Psoas muscle (tissue), 8 donors: ENCODE data around the gene FDX2. TPM values are rescaled to one million over a fixed set of nuclear protein-coding genes. Genes with fewer than 3 reads are reported as not detected.

ENCODE experiments used
- ATAC-seq, 4 donors: fragments of 200-7000 bp; cut with Tn5 transposase; one replicate each; pipeline ENCODE4 v1.9.1; 2020; ENCODE audit warnings: moderate library complexity in 3 of 4, mild to moderate bottlenecking in 2 of 4
- DNase-seq, 2 donors: peaks; one replicate each; pipeline ENCODE4 v3.0.0-alpha.2; 2020
- H3K27ac ChIP-seq: fragments of 200-600 bp; one replicate; pipeline ENCODE4 v1.8.0; 2022
- H3K27me3 ChIP-seq, 3 donors: fragments of 200-600 bp in 1 of 3; one replicate each; pipeline versions ENCODE4 v1.6.1 to v1.8.0; 2013 to 2022; ENCODE audit warnings: low read length in 2 of 3, mild to moderate bottlenecking in 2 of 3, moderate library complexity in 1 of 3; ENCODE audit not compliant: insufficient read depth in 3 of 3
- H3K36me3 ChIP-seq, 2 donors: fragments of 200-600 bp in 1 of 2; one replicate each; pipeline versions ENCODE4 v1.6.1 to v1.8.0; 2013 to 2022; ENCODE audit warnings: low read depth in 1 of 2, mild to moderate bottlenecking in 1 of 2, moderate library complexity in 1 of 2; ENCODE audit not compliant: insufficient read depth in 1 of 2
- H3K4me1 ChIP-seq: fragments of 200-600 bp; one replicate; pipeline ENCODE4 v1.8.0; 2022
- H3K4me3 ChIP-seq: fragments of 200-600 bp; one replicate; pipeline ENCODE4 v1.8.0; 2022; ENCODE audit warnings: mild to moderate bottlenecking
- H3K9me3 ChIP-seq: fragments of 200-600 bp; one replicate; pipeline ENCODE4 v1.8.0; 2022
- WGBS, 3 donors: extraction: QIAGEN DNeasy Blood & Tissue Kit; methylation state at CpG; one replicate each; pipeline versions ENCODE4 v1.1.6 to v1.1.7; 2013; 5-methylcytosine and 5-hydroxymethylcytosine counted together
- intact Hi-C, 2 donors: fragments of 100-400 bp; cut with DNase I; formaldehyde crosslinking; loops; one replicate each; pipeline versions ENCODE4 v1.11.0 to v1.14.2; 2022
- polyA plus RNA-seq, 3 donors: library from polyadenylated mRNA; stranded (reverse); fragments of 200-250 nt; gene quantifications; one replicate each; pipeline ENCODE4 v1.2.3, GENCODE V29; 2013
- total RNA-seq, 4 donors: library from RNA; stranded (reverse); fragmentation: NEBNext Ultra II Directional in 2 of 4; extraction: Animal tissue kit (Norgen Biotek cat#: 25700) in 2 of 4; gene quantifications; one replicate each; pipeline versions ENCODE4 v1.2.1 to v1.2.4, GENCODE V29; 2021 to 2023
- TF ChIP-seq, protein P1 (sequence below): fragments of 200-600 bp; IDR thresholded peaks from one replicate; pipeline ENCODE4 v1.8.0; 2022; ENCODE audit warnings: antibody characterized with exemption
- donor health status: healthy with polysubstance abuse.
- donor health status: DM: no; HTN: no; CAD: no; lungs with moderate emphysema.
- donor health status: Bipolar disorder and iron deficiency.
- donor health status: healthy.
- donor health status: DM: yes; HTN: yes; CAD: no.
- donor health status: DM: no; HTN: no; CAD: no.
- donor health status: DM: no; HTN: no; CAD: no.
- donor health status: DM: yes; HTN: yes; CAD: no.

Gene FDX2
- total and polyA plus RNA-seq, 7 donors, result 16.0 to 52.5 (median 21.8) TPM

GRCh38 chr19:10292789-10293636, 22.8 kb downstream of the FDX2 start:
- WGBS, 3 donors, result 10 to 12% (median 11%) methylated on average over 56 of the region's 56 CpGs

GRCh38 chr19:10292206-10292788, 23.5 kb downstream of the FDX2 start:
- peak; percentile 74 to 85 for DNase-seq
- TF ChIP-seq, protein P1, sequence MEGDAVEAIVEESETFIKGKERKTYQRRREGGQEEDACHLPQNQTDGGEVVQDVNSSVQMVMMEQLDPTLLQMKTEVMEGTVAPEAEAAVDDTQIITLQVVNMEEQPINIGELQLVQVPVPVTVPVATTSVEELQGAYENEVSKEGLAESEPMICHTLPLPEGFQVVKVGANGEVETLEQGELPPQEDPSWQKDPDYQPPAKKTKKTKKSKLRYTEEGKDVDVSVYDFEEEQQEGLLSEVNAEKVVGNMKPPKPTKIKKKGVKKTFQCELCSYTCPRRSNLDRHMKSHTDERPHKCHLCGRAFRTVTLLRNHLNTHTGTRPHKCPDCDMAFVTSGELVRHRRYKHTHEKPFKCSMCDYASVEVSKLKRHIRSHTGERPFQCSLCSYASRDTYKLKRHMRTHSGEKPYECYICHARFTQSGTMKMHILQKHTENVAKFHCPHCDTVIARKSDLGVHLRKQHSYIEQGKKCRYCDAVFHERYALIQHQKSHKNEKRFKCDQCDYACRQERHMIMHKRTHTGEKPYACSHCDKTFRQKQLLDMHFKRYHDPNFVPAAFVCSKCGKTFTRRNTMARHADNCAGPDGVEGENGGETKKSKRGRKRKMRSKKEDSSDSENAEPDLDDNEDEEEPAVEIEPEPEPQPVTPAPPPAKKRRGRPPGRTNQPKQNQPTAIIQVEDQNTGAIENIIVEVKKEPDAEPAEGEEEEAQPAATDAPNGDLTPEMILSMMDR, result no peak
- Histone ChIP-seq H3K4me3 (peak overlapping the region; percentile 64), H3K36me3 (no peaks in the 10 kb centered on the region), H3K4me1 (peaks cover 43% of the 10 kb centered on the region), H3K27ac (no peak overlapping the region), H3K27me3 (peaks cover 0 to 99% (median 65%) of the 10 kb centered on the region in 3 donors), H3K9me3 (no peaks in the 10 kb centered on the region)
- peak; percentile 65 to 80 (median 70) for ATAC-seq
- intact Hi-C loops, result no loop called here
- WGBS, 3 donors, result 1 to 2% (median 1%) methylated on average over 32 to 45 of the region's 45 CpGs

More at GRCh38 chr19:10292789-10293636, 22.8 kb downstream of the FDX2 start:
- Histone ChIP-seq H3K27me3 (peaks cover 0 to 97% (median 61%) of the 10 kb centered on the region in 3 donors), H3K4me1 (peaks cover 43% of the 10 kb centered on the region), H3K4me3 (peak overlapping the region; percentile 64), H3K36me3 (no peaks in the 10 kb centered on the region), H3K27ac (no peak overlapping the region), H3K9me3 (no peaks in the 10 kb centered on the region)
- TF ChIP-seq, protein P1, result no peak
- ATAC-seq (no peak), DNase-seq (peak in 1 of 2 donors; percentile 53)
- intact Hi-C loops, result no loop called here

DNA sequence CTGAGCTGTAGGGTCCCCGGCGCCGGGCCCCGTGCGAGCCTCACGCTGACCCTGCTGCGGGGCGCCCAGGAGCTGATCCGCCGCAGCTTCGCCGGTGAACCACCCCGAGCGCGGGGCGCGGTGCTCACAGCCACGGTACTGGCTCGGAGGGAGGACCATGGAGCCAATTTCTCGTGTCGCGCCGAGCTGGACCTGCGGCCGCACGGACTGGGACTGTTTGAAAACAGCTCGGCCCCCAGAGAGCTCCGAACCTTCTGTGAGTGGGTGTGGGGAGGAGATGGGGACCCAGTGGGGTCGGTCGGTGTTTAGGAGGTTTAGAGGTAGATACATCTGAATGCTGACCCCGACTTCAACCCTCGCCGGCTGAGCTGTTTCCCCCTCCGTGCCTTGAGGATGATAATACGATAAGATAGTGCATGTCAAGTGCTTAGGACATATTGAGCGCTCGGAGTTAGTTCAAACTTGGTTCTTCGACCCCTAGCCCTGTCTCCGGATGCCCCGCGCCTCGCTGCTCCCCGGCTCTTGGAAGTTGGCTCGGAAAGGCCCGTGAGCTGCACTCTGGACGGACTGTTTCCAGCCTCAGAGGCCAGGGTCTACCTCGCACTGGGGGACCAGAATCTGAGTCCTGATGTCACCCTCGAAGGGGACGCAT, 24.1 kb downstream of the FDX2 start:
- intact Hi-C loops, result no loop called here
- no peaks in the 10 kb centered on the region for H3K9me3 ChIP-seq
- TF ChIP-seq, protein P1, result no peak
- peak overlapping the region; percentile 64 for H3K4me3 ChIP-seq
- WGBS, 3 donors, result 1 to 2% (median 2%) methylated on average over 45 to 49 of the region's 49 CpGs
- H3K27ac ChIP-seq, result no peak overlapping the region
- no peak for DNase-seq
- H3K4me1 ChIP-seq, result peaks cover 43% of the 10 kb centered on the region
- H3K27me3 ChIP-seq, result peaks cover 0 to 100% (median 66%) of the 10 kb centered on the region in 3 donors
- no peaks in the 10 kb centered on the region for H3K36me3 ChIP-seq
- peak in 3 of 4 donors; percentile 10 to 23 (median 12) for ATAC-seq

- Histone ChIP-seq H3K4me3 (peak overlapping the region; percentile 64), H3K4me1 (peaks cover 43% of the 10 kb centered on the region), H3K9me3 (no peaks in the 10 kb centered on the region), H3K27ac (no peak overlapping the region), H3K36me3 (no peaks in the 10 kb centered on the region), H3K27me3 (peaks cover 0 to 95% (median 62%) of the 10 kb centered on the region in 3 donors)
- DNase-seq, result peak in 1 of 2 donors; percentile 64
- intact Hi-C loops, result no loop called here
- ATAC-seq, result peak in 3 of 4 donors; percentile 21 to 35 (median 27)
- TF ChIP-seq, protein P1, result no peak
- WGBS, 3 donors, result 0 to 1% (median 1%) methylated on average over 47 to 57 of the region's 57 CpGs
Measured at GRCh38 chr19:10290876-10291553, 24.8 kb downstream of the FDX2 start.
